LNCaP clone FGC (cell line): Measurements from ENCODE around the gene CUBN.

ENCODE experiments used
- DNase-seq: peaks from one replicate; pipeline ENCODE4 v3.0.0-alpha.2; 2011; ENCODE audit warnings: low read depth
- H3K4me3 ChIP-seq: 2 replicates; pipeline ENCODE4 v1.5.1; 2011; ENCODE audit warnings: mild to moderate bottlenecking, low read depth, low read length, control low read depth
- CTCF ChIP-seq: IDR thresholded peaks from 2 replicates; pipeline ENCODE4 v1.5.1; 2012; ENCODE audit warnings: mild to moderate bottlenecking; ENCODE audit not compliant: control insufficient read depth, insufficient read depth; ENCODE audit errors: extremely low read depth

The CUBN gene

GRCh38 chr10:16795410-16796073, 334.1 kb downstream of the CUBN start:
- H3K4me3 ChIP-seq = no peak overlapping the region
- no peak for TF ChIP-seq CTCF
- DNase-seq = no peak

GRCh38 chr10:16794005-16794404, 335.6 kb downstream of the CUBN start:
- no peak for DNase-seq
- H3K4me3 ChIP-seq = no peak overlapping the region
- TF ChIP-seq CTCF = no peak

GRCh38 chr10:16792675-16793074, 336.9 kb downstream of the CUBN start:
- DNase-seq = no peak
- H3K4me3 ChIP-seq = no peak overlapping the region
- TF ChIP-seq CTCF = no peak

GRCh38 chr10:16789765-16790164, 339.8 kb downstream of the CUBN start:
- no peak overlapping the region for H3K4me3 ChIP-seq
- TF ChIP-seq CTCF = no peak
- DNase-seq = no peak

- no peak for DNase-seq
- no peak for TF ChIP-seq CTCF
- H3K4me3 ChIP-seq = no peak overlapping the region
Observed at GRCh38 chr10:16789261-16789660, 340.4 kb downstream of the CUBN start.

- no peak for TF ChIP-seq CTCF
- H3K4me3 ChIP-seq = no peak overlapping the region
Observed at GRCh38 chr10:16788778-16789177, 340.8 kb downstream of the CUBN start.

GRCh38 chr10:16788125-16788524, 341.5 kb downstream of the CUBN start:
- TF ChIP-seq CTCF = no peak
- no peak for DNase-seq
- no peak overlapping the region for H3K4me3 ChIP-seq

More at GRCh38 chr10:16788778-16789177, 340.8 kb downstream of the CUBN start:
- no peak for DNase-seq
